GM23338 (cell line): Measurements from ENCODE around the gene NEMP2. TPM values are rescaled to one million over a fixed set of nuclear protein-coding genes. Genes with fewer than 3 reads are reported as not detected.

Experiments
- ATAC-seq: fragments of 200-7000 bp; cut with Tn5 transposase; 3 replicates; pipeline ENCODE4 v1.9.1; 2020
- DNase-seq: peaks from one replicate; pipeline ENCODE4 v3.0.0-alpha.2; 2015; ENCODE audit warnings: low spot score
- H2AFZ ChIP-seq: fragments of 200-600 bp; sonication (generic); 2 replicates; pipeline ENCODE4 v1.8.0; 2016; ENCODE audit warnings: antibody characterized with exemption, mild to moderate bottlenecking, moderate library complexity
- H3F3A ChIP-seq: fragments of 200-600 bp; sonication (generic); replicated peaks from 2 replicates; pipeline ENCODE4 v1.8.0; 2017; ENCODE audit warnings: antibody characterized with exemption, mixed run types, low read depth
- H3K27ac ChIP-seq: fragments of 200-600 bp; sonication (generic); 2 replicates; pipeline ENCODE4 v1.6.1; 2016; ENCODE audit warnings: low read depth
- H3K27me3 ChIP-seq: fragments of 200-600 bp; sonication (generic); 2 replicates; pipeline ENCODE4 v1.8.0; 2016; ENCODE audit warnings: mild to moderate bottlenecking, mixed run types, moderate library complexity; ENCODE audit not compliant: insufficient read depth
- H3K36me3 ChIP-seq: fragments of 200-600 bp; sonication (generic); 2 replicates; pipeline ENCODE4 v1.8.0; 2016; ENCODE audit warnings: mild to moderate bottlenecking; ENCODE audit not compliant: insufficient read depth
- H3K4me1 ChIP-seq: fragments of 200-600 bp; sonication (generic); 2 replicates; pipeline ENCODE4 v1.8.0; 2016; ENCODE audit warnings: mild to moderate bottlenecking, moderate library complexity; ENCODE audit not compliant: insufficient read depth
- H3K4me2 ChIP-seq: fragments of 200-600 bp; sonication (generic); 2 replicates; pipeline ENCODE4 v1.7.1; 2017; ENCODE audit warnings: mixed run types
- H3K4me3 ChIP-seq: fragments of 200-600 bp; sonication (generic); 2 replicates; pipeline ENCODE4 v1.6.1; 2016; ENCODE audit warnings: mixed run types
- H3K79me2 ChIP-seq: fragments of 200-600 bp; sonication (generic); replicated peaks from 2 replicates; pipeline ENCODE4 v1.8.0; 2017; ENCODE audit warnings: mild to moderate bottlenecking; ENCODE audit not compliant: insufficient read depth
- H3K9me2 ChIP-seq: fragments of 200-600 bp; sonication (generic); 2 replicates; pipeline ENCODE4 v1.8.0; 2017; ENCODE audit not compliant: insufficient read depth
- H4K20me1 ChIP-seq: fragments of 200-600 bp; sonication (generic); replicated peaks from 2 replicates; pipeline ENCODE4 v1.8.0; 2017; ENCODE audit warnings: mild to moderate bottlenecking; ENCODE audit not compliant: insufficient read depth
- H3K27ac Mint-ChIP-seq: 2 replicates; pipeline ENCODE4 v1.8.0; 2020; ENCODE audit warnings: inconsistent platforms, mild to moderate bottlenecking, moderate library complexity, mixed read lengths
- H3K27me3 Mint-ChIP-seq: 3 replicates; pipeline ENCODE4 v1.8.0; 2022; ENCODE audit warnings: low read depth, mild to moderate bottlenecking, moderate library complexity, mixed read lengths, inconsistent platforms; ENCODE audit not compliant: insufficient read depth, poor library complexity
- H3K36me3 Mint-ChIP-seq: 3 replicates; pipeline ENCODE4 v1.8.0; 2021; ENCODE audit warnings: low read depth, mild to moderate bottlenecking, inconsistent platforms, moderate library complexity, mixed read lengths
- H3K4me1 Mint-ChIP-seq: 3 replicates; pipeline ENCODE4 v1.8.0; 2020; ENCODE audit warnings: mild to moderate bottlenecking, inconsistent platforms, mixed read lengths
- H3K4me3 Mint-ChIP-seq: 3 replicates; pipeline ENCODE4 v1.8.0; 2021; ENCODE audit warnings: moderate library complexity, mild to moderate bottlenecking, inconsistent platforms, mixed read lengths
- H3K9me3 Mint-ChIP-seq: 3 replicates; pipeline ENCODE4 v1.8.0; 2020; ENCODE audit warnings: moderate library complexity, mild to moderate bottlenecking, inconsistent platforms, mixed read lengths
- ETS1 ChIP-seq: IDR thresholded peaks from 2 replicates; pipeline ENCODE4 v1.6.1; 2016; ENCODE audit warnings: antibody characterized with exemption
- EZH2 ChIP-seq: fragments of 200-600 bp; sonication (generic); IDR thresholded peaks from one replicate; pipeline ENCODE4 v1.8.0; 2017; ENCODE audit warnings: antibody characterized with exemption, mild to moderate bottlenecking, low read depth; ENCODE audit not compliant: unreplicated experiment
- EZH2phosphoT487 ChIP-seq: fragments of 200-600 bp; sonication (generic); IDR thresholded peaks from one replicate; pipeline ENCODE4 v1.8.1; 2018; ENCODE audit warnings: antibody characterized with exemption; ENCODE audit not compliant: unreplicated experiment
- JUNB ChIP-seq: IDR thresholded peaks from one replicate; pipeline ENCODE4 v1.6.1; 2016; ENCODE audit warnings: antibody characterized with exemption; ENCODE audit not compliant: unreplicated experiment
- POLR2AphosphoS5 ChIP-seq: IDR thresholded peaks from 2 replicates; pipeline ENCODE4 v1.6.1; 2016; ENCODE audit warnings: antibody characterized with exemption, low read depth
- STAT1 ChIP-seq: IDR thresholded peaks from one replicate; pipeline ENCODE4 v1.6.1; 2016; ENCODE audit warnings: antibody characterized with exemption; ENCODE audit not compliant: unreplicated experiment
- ZNF114 ChIP-seq: fragments of 250-450 bp; sonication (Bioruptor Pico); IDR thresholded peaks from 2 replicates; pipeline ENCODE4 v1.5.0; 2020; ENCODE audit warnings: mild to moderate bottlenecking, moderate library complexity
- polyA plus RNA-seq: library from polyadenylated mRNA; unstranded; fragments of >200 nt; fragmentation: Nextera tagmentation; extraction: Ambion mirVana; gene quantifications from 2 replicates; pipeline ENCODE4 v1.2.1, GENCODE V29; 2016
- total RNA-seq: library from RNA; depleted of rRNA; stranded (reverse); fragments of >200 nt; shearing (Covaris generic); gene quantifications from 2 replicates; pipeline ENCODE4 v1.2.3, GENCODE V29; 2014
- TF ChIP-seq, protein P1 (sequence below), 2 experiments: fragments of 200-600 bp in 1 of 2; sonication (generic) in 1 of 2; conservative IDR thresholded peaks; 2 replicates each; pipeline versions ENCODE4 v1.5.1 to v1.6.1; 2016 to 2017; ENCODE audit warnings: antibody characterized with exemption in 2 of 2, low read depth in 2 of 2, mild to moderate bottlenecking in 2 of 2, moderate library complexity in 1 of 2

Gene NEMP2
- total and polyA plus RNA-seq, 2 experiments from 2014 or later = 1.2 to 4.0 TPM

- H3K4me2 ChIP-seq = no peak overlapping the region
- Mint-ChIP-seq H3K27me3 (no peaks in the 10 kb centered on the region), H3K9me3 (no peaks in the 10 kb centered on the region), H3K36me3 (no peaks in the 10 kb centered on the region), H3K27ac (peak overlapping the region; percentile 34; the same call in 1 of the 2 replicates), H3K4me1 (no peaks in the 10 kb centered on the region; the same call in 2 of the 3 replicates), H3K4me3 (no peak overlapping the region)
- H3K27me3 ChIP-seq = no peaks in the 10 kb centered on the region
- no peaks in the 10 kb centered on the region; the same call in 1 of the 2 replicates for H3K9me2 ChIP-seq
- H3F3A ChIP-seq = no peaks in the 10 kb centered on the region
- ATAC-seq (no peak), DNase-seq (no peak)
- no peaks in the 10 kb centered on the region for H3K36me3 ChIP-seq
- no peak overlapping the region for H3K4me3 ChIP-seq
- H3K4me1 ChIP-seq = no peaks in the 10 kb centered on the region
- H2AFZ ChIP-seq = no peak overlapping the region
- TF ChIP-seq STAT1 (no peak), EZH2 (no peak), POLR2AphosphoS5 (no peak), EZH2phosphoT487 (no peak), JUNB (no peak), ETS1 (no peak), ZNF114 (CRISPR knock-in tag) (no peak)
- TF ChIP-seq, protein P1, sequence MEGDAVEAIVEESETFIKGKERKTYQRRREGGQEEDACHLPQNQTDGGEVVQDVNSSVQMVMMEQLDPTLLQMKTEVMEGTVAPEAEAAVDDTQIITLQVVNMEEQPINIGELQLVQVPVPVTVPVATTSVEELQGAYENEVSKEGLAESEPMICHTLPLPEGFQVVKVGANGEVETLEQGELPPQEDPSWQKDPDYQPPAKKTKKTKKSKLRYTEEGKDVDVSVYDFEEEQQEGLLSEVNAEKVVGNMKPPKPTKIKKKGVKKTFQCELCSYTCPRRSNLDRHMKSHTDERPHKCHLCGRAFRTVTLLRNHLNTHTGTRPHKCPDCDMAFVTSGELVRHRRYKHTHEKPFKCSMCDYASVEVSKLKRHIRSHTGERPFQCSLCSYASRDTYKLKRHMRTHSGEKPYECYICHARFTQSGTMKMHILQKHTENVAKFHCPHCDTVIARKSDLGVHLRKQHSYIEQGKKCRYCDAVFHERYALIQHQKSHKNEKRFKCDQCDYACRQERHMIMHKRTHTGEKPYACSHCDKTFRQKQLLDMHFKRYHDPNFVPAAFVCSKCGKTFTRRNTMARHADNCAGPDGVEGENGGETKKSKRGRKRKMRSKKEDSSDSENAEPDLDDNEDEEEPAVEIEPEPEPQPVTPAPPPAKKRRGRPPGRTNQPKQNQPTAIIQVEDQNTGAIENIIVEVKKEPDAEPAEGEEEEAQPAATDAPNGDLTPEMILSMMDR (conservative IDR thresholded peaks at IDR 0.05; ENCODE audit: low read depth in 2 of 2) = no peak
- H3K79me2 ChIP-seq = no peaks in the 10 kb centered on the region
- no peaks in the 10 kb centered on the region for H4K20me1 ChIP-seq
- H3K27ac ChIP-seq = no peak overlapping the region
Measured at GRCh38 chr2:190579915-190580846, 45.7 kb upstream of the NEMP2 start.

DNA sequence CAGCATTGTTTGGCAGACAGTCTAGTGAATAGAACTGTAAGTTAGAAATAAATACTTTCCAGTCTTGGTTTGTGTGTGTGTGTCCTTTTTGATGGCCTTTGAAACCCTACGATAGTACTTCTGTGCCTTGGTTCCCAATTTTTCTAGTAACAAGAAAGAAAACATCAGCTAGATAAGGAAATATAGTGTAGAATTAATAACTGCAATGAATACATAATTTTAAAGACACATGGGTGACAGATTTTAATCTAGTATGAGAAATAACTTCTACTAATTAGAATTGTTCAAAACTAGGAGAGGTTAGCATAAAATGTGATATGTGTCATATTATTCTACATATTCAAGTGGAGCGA, 44.5 kb upstream of the NEMP2 start:
- no peaks in the 10 kb centered on the region for H3K9me2 ChIP-seq
- H3K36me3 Mint-ChIP-seq = no peaks in the 10 kb centered on the region
- no peak for DNase-seq
- no peak for ATAC-seq
- no peaks in the 10 kb centered on the region; the same call in 2 of the 3 replicates for H3K4me1 Mint-ChIP-seq
- no peaks in the 10 kb centered on the region for H3K9me3 Mint-ChIP-seq
- H3K4me1 ChIP-seq = no peaks in the 10 kb centered on the region
- H3K4me3 Mint-ChIP-seq = no peak overlapping the region
- no peaks in the 10 kb centered on the region for H3K27me3 ChIP-seq
- H3K36me3 ChIP-seq = no peaks in the 10 kb centered on the region
- no peak overlapping the region for H2AFZ ChIP-seq
- no peak overlapping the region for H3K4me3 ChIP-seq
- no peaks in the 10 kb centered on the region for H3K27me3 Mint-ChIP-seq
- no peaks in the 10 kb centered on the region for H3F3A ChIP-seq
- H4K20me1 ChIP-seq = no peaks in the 10 kb centered on the region
- H3K79me2 ChIP-seq = no peaks in the 10 kb centered on the region
- no peak overlapping the region for H3K4me2 ChIP-seq
- H3K27ac ChIP-seq = no peak overlapping the region
- H3K27ac Mint-ChIP-seq = no peak overlapping the region
- TF ChIP-seq STAT1 (no peak), ETS1 (no peak)
- TF ChIP-seq, protein P1 (conservative IDR thresholded peaks at IDR 0.05; ENCODE audit: low read depth in 2 of 2) = no peak
